Fibroblast of mammary gland (primary cell): ENCODE results near the gene ZSCAN22.

Source experiments
- DNase-seq: peaks from one replicate; pipeline ENCODE4 v3.0.0-alpha.2; 2010; ENCODE audit warnings: low read depth
- H3K4me3 ChIP-seq: 2 replicates; pipeline ENCODE4 v1.5.1; 2011; ENCODE audit warnings: low read depth, mild to moderate bottlenecking, low read length, moderate library complexity; ENCODE audit not compliant: control insufficient read depth
- CTCF ChIP-seq: conservative IDR thresholded peaks from 2 replicates; pipeline ENCODE4 v1.5.1; 2011; ENCODE audit warnings: low read depth, low read length, inconsistent platforms; ENCODE audit not compliant: control insufficient read depth, insufficient read depth

Gene ZSCAN22

GRCh38 chr19:58379246-58379645 is 52.5 kb downstream of the ZSCAN22 start:
- DNase-seq = no peak
- H3K4me3 ChIP-seq = no peak overlapping the region
- TF ChIP-seq CTCF = no peak

- peak; percentile 14 for DNase-seq
- H3K4me3 ChIP-seq = peak overlapping the region; percentile 86
- no peak for TF ChIP-seq CTCF
Measured at GRCh38 chr19:58380037-58380661, 53.4 kb downstream of the ZSCAN22 start.

GRCh38 chr19:58380662-58381459 is 54.1 kb downstream of the ZSCAN22 start, which contains the start of gene ZNF837:
Gene ZNF837, minus strand, starts transcription at chr19:58381030. Its CDS starts 11,698 bp downstream, at chr19:58369332.
- TF ChIP-seq CTCF = no peak
- peak; percentile 100 for DNase-seq
- peak within 1 kb of the TSS; percentile 86 for H3K4me3 ChIP-seq

GRCh38 chr19:58381460-58382212 is 54.8 kb downstream of the ZSCAN22 start:
- TF ChIP-seq CTCF = no peak
- H3K4me3 ChIP-seq = peak overlapping the region; percentile 86
- DNase-seq = no peak

GRCh38 chr19:58382997-58383603 is 56.3 kb downstream of the ZSCAN22 start:
- TF ChIP-seq CTCF = no peak
- no peak overlapping the region for H3K4me3 ChIP-seq
- DNase-seq = no peak

- no peak for DNase-seq
- no peak overlapping the region for H3K4me3 ChIP-seq
- TF ChIP-seq CTCF = no peak
Measured at GRCh38 chr19:58385313-58385890, 58.6 kb downstream of the ZSCAN22 start.
